ENCODE measurements around the gene TTLL9. TPM values are rescaled to one million over a fixed set of nuclear protein-coding genes. Genes with fewer than 3 reads are reported as not detected.

TTLL9 gene
- total RNA-seq, 4 donors from 2014 or later = 0.47 to 1.7 TPM; not detected in 2

DNA sequence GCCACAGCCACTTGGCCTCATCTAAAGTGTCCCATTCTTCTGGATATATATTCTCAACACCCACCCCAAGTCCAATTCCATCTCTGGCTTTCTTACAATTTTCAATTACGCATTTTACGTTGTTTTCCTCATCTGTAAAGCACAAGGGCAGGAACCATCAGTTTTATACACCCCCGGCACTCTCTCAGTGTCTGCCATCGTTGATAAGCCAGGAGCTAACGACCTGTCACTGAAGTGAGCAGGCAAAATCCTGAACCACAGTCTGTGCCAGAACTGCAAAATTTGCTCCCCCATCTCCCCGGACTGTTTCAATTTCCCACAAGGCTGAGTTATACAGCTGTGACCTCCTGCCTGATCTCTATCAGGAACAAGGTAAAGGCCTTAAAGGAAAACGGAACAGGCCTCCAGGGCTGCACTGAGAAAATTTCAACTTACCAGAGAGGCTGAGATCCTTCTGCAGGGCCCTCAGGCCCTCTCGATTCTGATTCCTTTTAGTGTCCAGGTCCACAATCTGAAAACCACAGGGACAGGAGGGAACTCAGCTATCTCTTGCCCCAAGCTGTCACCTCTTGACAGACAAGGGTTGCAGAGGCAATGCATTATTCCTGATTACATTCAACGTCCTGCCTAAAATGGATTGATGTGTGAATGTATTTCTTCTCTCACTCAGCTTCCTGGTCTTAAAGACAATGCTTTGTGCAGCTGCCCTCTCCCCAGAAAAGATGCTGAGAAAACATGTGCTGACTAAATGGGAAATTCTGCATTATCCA is 79.6 kb downstream of the TTLL9 start:
- H3K4me3 ChIP-seq = no peak overlapping the region
- peaks cover 0 to 48% (median 0%) of the 10 kb centered on the region in 3 donors for H3K36me3 ChIP-seq
- peaks cover 0 to 14% (median 0%) of the 10 kb centered on the region in 4 donors for H3K4me1 ChIP-seq
- TF ChIP-seq, protein P1, sequence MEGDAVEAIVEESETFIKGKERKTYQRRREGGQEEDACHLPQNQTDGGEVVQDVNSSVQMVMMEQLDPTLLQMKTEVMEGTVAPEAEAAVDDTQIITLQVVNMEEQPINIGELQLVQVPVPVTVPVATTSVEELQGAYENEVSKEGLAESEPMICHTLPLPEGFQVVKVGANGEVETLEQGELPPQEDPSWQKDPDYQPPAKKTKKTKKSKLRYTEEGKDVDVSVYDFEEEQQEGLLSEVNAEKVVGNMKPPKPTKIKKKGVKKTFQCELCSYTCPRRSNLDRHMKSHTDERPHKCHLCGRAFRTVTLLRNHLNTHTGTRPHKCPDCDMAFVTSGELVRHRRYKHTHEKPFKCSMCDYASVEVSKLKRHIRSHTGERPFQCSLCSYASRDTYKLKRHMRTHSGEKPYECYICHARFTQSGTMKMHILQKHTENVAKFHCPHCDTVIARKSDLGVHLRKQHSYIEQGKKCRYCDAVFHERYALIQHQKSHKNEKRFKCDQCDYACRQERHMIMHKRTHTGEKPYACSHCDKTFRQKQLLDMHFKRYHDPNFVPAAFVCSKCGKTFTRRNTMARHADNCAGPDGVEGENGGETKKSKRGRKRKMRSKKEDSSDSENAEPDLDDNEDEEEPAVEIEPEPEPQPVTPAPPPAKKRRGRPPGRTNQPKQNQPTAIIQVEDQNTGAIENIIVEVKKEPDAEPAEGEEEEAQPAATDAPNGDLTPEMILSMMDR (IDR thresholded peaks at IDR 0.05) = no peak
- no peak for TF ChIP-seq POLR2A (IDR thresholded peaks at IDR 0.05)
- no peak for DNase-seq
- no peaks in the 10 kb centered on the region for H3K9me3 ChIP-seq
- no peak overlapping the region for H3K27ac ChIP-seq
- H3K27me3 ChIP-seq = no peaks in the 10 kb centered on the region

DNA sequence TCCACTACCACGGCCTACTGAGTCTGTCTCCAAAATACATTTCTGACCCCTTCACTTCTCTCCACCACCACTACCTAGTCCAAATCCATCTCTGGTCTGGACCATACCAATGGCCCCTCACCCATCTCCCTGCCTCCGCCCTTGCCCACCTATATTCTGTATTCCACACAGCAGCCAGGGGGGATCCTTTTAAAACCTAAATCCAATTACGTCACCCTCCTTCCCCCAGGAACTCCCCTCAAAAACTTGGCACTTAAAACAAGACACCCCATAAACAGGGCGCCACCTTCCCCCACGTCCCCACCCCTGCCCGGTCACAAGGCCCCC is 80.7 kb downstream of the TTLL9 start:
- H3K36me3 ChIP-seq = peaks cover 0 to 37% (median 0%) of the 10 kb centered on the region in 3 donors
- H3K27me3 ChIP-seq = no peaks in the 10 kb centered on the region
- no peak for DNase-seq
- H3K9me3 ChIP-seq = no peaks in the 10 kb centered on the region
- H3K4me1 ChIP-seq = peaks cover 0 to 14% (median 0%) of the 10 kb centered on the region in 4 donors
- H3K27ac ChIP-seq = peak overlapping the region in 3 of 4 donors; percentile 54 to 85 (median 67)
- no peak for TF ChIP-seq POLR2A (IDR thresholded peaks at IDR 0.05)
- TF ChIP-seq, protein P1 (IDR thresholded peaks at IDR 0.05) = no peak
- H3K4me3 ChIP-seq = peak overlapping the region; percentile 61 to 90 (median 73)

DNA sequence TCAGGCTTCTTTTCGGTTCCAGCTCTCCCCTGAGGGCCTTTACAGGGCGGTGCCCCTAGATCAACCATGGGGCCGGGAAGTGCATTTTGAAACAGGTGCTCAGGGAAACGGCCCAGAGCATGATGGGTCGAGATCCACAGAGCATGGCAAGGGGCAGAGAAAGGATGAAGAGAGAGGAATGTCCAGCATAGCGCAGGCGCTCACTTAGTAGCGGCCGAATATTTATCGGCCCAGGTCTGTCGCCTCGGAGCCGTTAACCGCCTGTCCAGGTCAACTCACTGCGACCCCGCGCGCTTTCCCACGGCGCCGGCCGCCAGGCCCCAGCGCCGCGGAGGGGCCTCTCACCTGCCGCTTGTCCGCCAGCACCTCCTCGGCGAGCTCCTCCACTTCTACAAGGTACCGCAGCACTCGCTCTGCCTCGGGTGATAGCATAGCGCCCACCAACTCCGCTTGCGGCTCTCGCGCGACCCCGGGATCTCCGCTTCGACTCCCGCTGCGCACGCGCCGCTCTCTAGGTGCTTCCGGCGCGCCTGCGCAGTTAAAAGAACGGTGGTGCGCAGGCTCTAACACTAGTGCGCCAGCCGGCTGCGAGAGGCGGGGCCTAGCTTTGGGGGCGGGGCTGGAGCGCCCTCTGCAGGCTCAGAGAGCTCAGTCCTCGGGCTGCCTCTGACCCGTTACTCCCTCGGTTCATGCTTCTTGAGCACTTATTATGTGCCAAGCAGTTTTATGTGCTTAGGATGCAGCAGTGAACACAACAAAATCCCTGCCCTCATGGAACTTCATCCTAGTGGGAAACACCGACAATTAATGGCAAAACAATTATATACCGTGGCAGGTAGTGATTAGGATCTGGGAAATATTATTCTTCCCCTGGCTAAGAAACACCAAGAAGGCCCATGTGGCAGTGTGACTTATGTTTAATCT is 81.4 kb downstream of the TTLL9 start, which contains the start of gene PDRG1:
TSS of gene PDRG1 (minus strand) at position 517 of the 924 bp plus-strand sequence. CDS start at position 432, 85 bp downstream.
- no peaks in the 10 kb centered on the region for H3K27me3 ChIP-seq
- TF ChIP-seq POLR2A (IDR thresholded peaks at IDR 0.05) = peak; percentile 47 to 56
- TF ChIP-seq, protein P1 (IDR thresholded peaks at IDR 0.05) = peak; percentile 90 to 97 (median 94)
- peak within 1 kb of the TSS; percentile 61 to 90 (median 73) for H3K4me3 ChIP-seq
- peak within 1 kb of the TSS; percentile 54 to 85 (median 70) for H3K27ac ChIP-seq
- H3K4me1 ChIP-seq = peaks cover 0 to 14% (median 0%) of the 10 kb centered on the region in 4 donors
- H3K9me3 ChIP-seq = no peaks in the 10 kb centered on the region
- peak; percentile 91 to 98 (median 97) for DNase-seq
- H3K36me3 ChIP-seq = peaks cover 0 to 31% (median 0%) of the 10 kb centered on the region in 3 donors

DNA sequence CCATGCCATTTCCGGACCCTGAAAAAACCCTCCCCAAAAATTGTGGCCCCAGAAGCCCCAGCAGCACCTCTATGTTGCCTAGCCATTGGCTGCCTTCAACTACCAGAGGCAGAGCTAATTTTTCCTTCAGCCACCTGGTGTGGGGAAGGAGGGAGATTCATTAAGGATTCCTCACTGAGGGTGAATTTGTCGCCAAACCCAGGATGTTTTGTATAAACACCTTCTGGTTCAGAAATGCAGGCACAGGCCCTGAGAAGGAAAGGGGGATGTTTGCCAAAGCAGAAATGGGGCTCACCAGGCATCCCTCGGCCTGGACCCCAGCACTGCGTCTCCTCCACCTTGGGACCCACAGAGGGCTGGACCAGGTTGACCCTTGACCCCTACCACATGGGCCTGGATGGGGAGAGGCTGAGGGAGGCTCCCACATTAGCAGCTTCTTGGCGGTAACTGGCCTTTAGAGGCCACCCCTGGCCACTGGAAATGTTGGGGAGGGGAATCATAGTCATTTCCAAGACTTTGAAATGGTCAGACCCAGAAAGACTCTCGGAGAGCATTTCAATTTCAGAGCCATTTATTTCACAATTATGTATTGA is 83.2 kb downstream of the TTLL9 start:
- Histone ChIP-seq H3K4me3 (no peak overlapping the region), H3K4me1 (peaks cover 0 to 14% (median 0%) of the 10 kb centered on the region in 4 donors), H3K27me3 (no peaks in the 10 kb centered on the region), H3K27ac (no peak overlapping the region), H3K36me3 (peaks cover 0 to 12% (median 0%) of the 10 kb centered on the region in 3 donors), H3K9me3 (no peaks in the 10 kb centered on the region)
- TF ChIP-seq POLR2A (IDR thresholded peaks at IDR 0.05) = no peak
- TF ChIP-seq, protein P1 (IDR thresholded peaks at IDR 0.05) = no peak
- no peak for DNase-seq

DNA sequence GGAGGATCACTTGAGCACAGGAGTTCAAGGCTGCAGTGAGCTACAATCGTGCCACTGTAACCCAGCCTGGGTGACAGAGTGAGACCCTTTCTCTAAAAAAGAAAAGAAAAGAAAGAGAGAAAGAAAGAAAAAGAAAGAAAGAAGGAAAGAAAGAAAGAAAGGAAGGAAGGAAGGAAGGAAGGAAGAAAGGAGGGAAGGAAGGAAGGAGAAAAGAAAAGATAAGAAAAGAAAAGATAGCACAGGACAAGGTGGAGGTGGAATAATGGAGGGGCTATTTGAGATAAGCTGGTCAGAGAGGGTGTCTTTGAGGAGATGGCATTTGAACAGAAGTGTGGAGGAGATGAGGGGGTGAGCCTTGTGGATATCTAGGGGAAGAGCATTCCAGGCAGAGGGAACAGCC is 84.1 kb downstream of the TTLL9 start:
- TF ChIP-seq POLR2A (IDR thresholded peaks at IDR 0.05) = no peak
- TF ChIP-seq, protein P1 (IDR thresholded peaks at IDR 0.05) = no peak
- H3K4me3 ChIP-seq = no peak overlapping the region
- no peak for DNase-seq

More for the DNA sequence above, 84.1 kb downstream of the TTLL9 start:
- H3K4me1 ChIP-seq = peaks cover 0 to 14% (median 0%) of the 10 kb centered on the region in 4 donors
- H3K9me3 ChIP-seq = no peaks in the 10 kb centered on the region
- no peak overlapping the region for H3K27ac ChIP-seq
- H3K36me3 ChIP-seq = peaks cover 0 to 5% (median 0%) of the 10 kb centered on the region in 3 donors
- no peaks in the 10 kb centered on the region for H3K27me3 ChIP-seq
